Activated CD8-positive, alpha-beta T cell treated with anti-CD3 and anti-CD28 coated beads for 36 hours (primary cell): ENCODE results near the gene C1orf52. TPM values are rescaled to one million over a fixed set of nuclear protein-coding genes. Genes with fewer than 3 reads are reported as not detected.

Experiments
- ATAC-seq: fragments of 200-7000 bp; cut with Tn5 transposase; one replicate; pipeline ENCODE4 v1.10.0; 2021; ENCODE audit warnings: mild to moderate bottlenecking, moderate library complexity
- CTCF ChIA-PET: fragments of 350-600 bp; sonication (Branson Sonifier 250); formaldehyde crosslinking; loops from one replicate; lab custom pipeline; 2021; ENCODE audit warnings: antibody characterized with exemption; lab: Charles Lee
- POLR2A ChIA-PET: fragments of 350-600 bp; sonication (Branson Sonifier 250); formaldehyde crosslinking; loops from one replicate; lab custom pipeline; 2021; ENCODE audit warnings: antibody characterized with exemption; lab: Charles Lee
- DNase-seq: peaks from one replicate; pipeline ENCODE4 v3.0.0-alpha.2; 2020
- H3K27ac Mint-ChIP-seq: one replicate; pipeline ENCODE4 v1.8.0; 2021; ENCODE audit warnings: mild to moderate bottlenecking, mixed read lengths
- H3K27me3 Mint-ChIP-seq: one replicate; pipeline ENCODE4 v1.8.0; 2021; ENCODE audit warnings: mixed read lengths
- H3K36me3 Mint-ChIP-seq: one replicate; pipeline ENCODE4 v1.8.0; 2021; ENCODE audit warnings: low read depth, mixed read lengths
- H3K4me1 Mint-ChIP-seq: one replicate; pipeline ENCODE4 v1.8.0; 2021; ENCODE audit warnings: low read depth, mixed read lengths
- H3K4me3 Mint-ChIP-seq: one replicate; pipeline ENCODE4 v1.8.0; 2021; ENCODE audit warnings: mild to moderate bottlenecking, moderate library complexity, mixed read lengths
- H3K9me3 Mint-ChIP-seq: one replicate; pipeline ENCODE4 v1.8.0; 2021; ENCODE audit warnings: mixed read lengths
- CTCF ChIP-seq: fragments of 200-600 bp; IDR thresholded peaks from one replicate; pipeline ENCODE4 v1.8.0; 2022; ENCODE audit warnings: antibody characterized with exemption, mild to moderate bottlenecking
- intact Hi-C: fragments of 100-400 bp; cut with micrococcal nuclease; formaldehyde crosslinking; loops from one replicate; pipeline ENCODE4 v1.10.0; 2022
- total RNA-seq, 2 experiments: library from RNA; stranded (reverse); gene quantifications; one replicate each; pipeline ENCODE4 v1.2.3, GENCODE V29; 2021

The C1orf52 gene
- total RNA-seq, 2 experiments from 2014 or later: 26.8 to 35.7 TPM

- Mint-ChIP-seq H3K36me3 (peaks cover 1% of the 10 kb centered on the region), H3K4me3 (no peak overlapping the region), H3K4me1 (peaks cover 32% of the 10 kb centered on the region), H3K9me3 (no peaks in the 10 kb centered on the region), H3K27ac (no peak overlapping the region), H3K27me3 (peaks cover 5% of the 10 kb centered on the region)
- TF ChIP-seq CTCF: no peak
- ATAC-seq: no peak
- ChIA-PET CTCF (interaction anchor here (2.1 to 2.9 kb wide), 3 partner anchors 11 to 37 kb away, joined by 9 to 11 read pairs (median 11); partner anchors contain the start of genes BCL10 and C1orf52), POLR2A (interaction anchor here (0.8 to 2.1 kb wide), 4 partner anchors 12 to 38 kb away, joined by 3 to 6 read pairs (median 4); no protein-coding TSS in a partner anchor)
- DNase-seq: no peak
- intact Hi-C loops: no loop called here
Observed at GRCh38 chr1:85296980-85297379, 37.5 kb upstream of the C1orf52 start.

GRCh38 chr1:85295654-85296053 lies 36.2 kb upstream of the C1orf52 start:
- Mint-ChIP-seq H3K36me3 (peaks cover 1% of the 10 kb centered on the region), H3K4me1 (peaks cover 32% of the 10 kb centered on the region), H3K27ac (no peak overlapping the region), H3K4me3 (no peak overlapping the region), H3K27me3 (peaks cover 5% of the 10 kb centered on the region), H3K9me3 (no peaks in the 10 kb centered on the region)
- TF ChIP-seq CTCF: no peak
- CTCF ChIA-PET: interaction anchor here (1.0 to 2.9 kb wide), 2 partner anchors 13 to 36 kb away, joined by 3 to 11 read pairs; partner anchors contain the start of gene C1orf52
- no peak for ATAC-seq
- POLR2A ChIA-PET: interaction anchor here (1.0 to 1.4 kb wide), 2 partner anchors 12 to 19 kb away, joined by 3 to 4 read pairs; partner anchors contain the start of gene BCL10
- intact Hi-C loops: no loop called here
- no peak for DNase-seq

- Mint-ChIP-seq H3K4me3 (no peak overlapping the region), H3K9me3 (no peaks in the 10 kb centered on the region), H3K27ac (no peak overlapping the region), H3K4me1 (peaks cover 36% of the 10 kb centered on the region), H3K36me3 (peaks cover 1% of the 10 kb centered on the region), H3K27me3 (peaks cover 3% of the 10 kb centered on the region)
- intact Hi-C loops: no loop called here
- no peak for DNase-seq
- no peak for ATAC-seq
- ChIA-PET CTCF (no interaction called here), POLR2A (interaction anchor here (1.4 kb wide), 1 partner anchor 18 kb away, joined by 4 read pairs; the partner anchor contains the start of gene BCL10)
- TF ChIP-seq CTCF: no peak
Observed at GRCh38 chr1:85295006-85295431, 35.6 kb upstream of the C1orf52 start.

GRCh38 chr1:85290826-85291225 lies 31.4 kb upstream of the C1orf52 start:
- POLR2A ChIA-PET: no interaction called here
- intact Hi-C loops: no loop called here
- no peaks in the 10 kb centered on the region for H3K36me3 Mint-ChIP-seq
- ATAC-seq (no peak), DNase-seq (no peak)
- H3K27me3 Mint-ChIP-seq: peaks cover 3% of the 10 kb centered on the region
- CTCF ChIA-PET: interaction anchor here (1.3 to 1.9 kb wide), 2 partner anchors 31 to 36 kb away, joined by 3 to 6 read pairs; partner anchors contain the start of gene C1orf52
- no peaks in the 10 kb centered on the region for H3K9me3 Mint-ChIP-seq
- peaks cover 16% of the 10 kb centered on the region for H3K4me1 Mint-ChIP-seq
- no peak overlapping the region for H3K27ac Mint-ChIP-seq
- H3K4me3 Mint-ChIP-seq: no peak overlapping the region
- TF ChIP-seq CTCF: no peak

- Mint-ChIP-seq H3K4me1 (peaks cover 14% of the 10 kb centered on the region), H3K27me3 (peaks cover 3% of the 10 kb centered on the region), H3K4me3 (no peak overlapping the region), H3K36me3 (no peaks in the 10 kb centered on the region), H3K9me3 (no peaks in the 10 kb centered on the region), H3K27ac (no peak overlapping the region)
- ATAC-seq: peak; percentile 60
- ChIA-PET CTCF (interaction anchor here (1.3 to 1.9 kb wide), 2 partner anchors 30 to 35 kb away, joined by 3 to 6 read pairs; partner anchors contain the start of gene C1orf52), POLR2A (interaction anchor here (1.4 kb wide), 1 partner anchor 14 kb away, joined by 5 read pairs; no protein-coding TSS in a partner anchor)
- intact Hi-C loops: no loop called here
- TF ChIP-seq CTCF: no peak
- DNase-seq: no peak
Observed at GRCh38 chr1:85289848-85290335, 30.4 kb upstream of the C1orf52 start.
